Epithelial cell of esophagus (primary cell): Measurements from ENCODE around the gene CLEC16A.

Source experiments
- DNase-seq: peaks from one replicate; pipeline ENCODE4 v3.0.0; 2010; ENCODE audit warnings: low read depth
- H3K4me3 ChIP-seq: 2 replicates; pipeline ENCODE4 v1.5.1; 2011; ENCODE audit warnings: mild to moderate bottlenecking, low read length, control low read depth
- TF ChIP-seq, protein P1 (sequence below): IDR thresholded peaks from 2 replicates; pipeline ENCODE4 v1.5.1; 2011; ENCODE audit warnings: low read depth, mild to moderate bottlenecking, low read length, control low read depth, inconsistent platforms; ENCODE audit not compliant: insufficient read depth; ENCODE audit errors: missing control alignments

Gene CLEC16A

DNA sequence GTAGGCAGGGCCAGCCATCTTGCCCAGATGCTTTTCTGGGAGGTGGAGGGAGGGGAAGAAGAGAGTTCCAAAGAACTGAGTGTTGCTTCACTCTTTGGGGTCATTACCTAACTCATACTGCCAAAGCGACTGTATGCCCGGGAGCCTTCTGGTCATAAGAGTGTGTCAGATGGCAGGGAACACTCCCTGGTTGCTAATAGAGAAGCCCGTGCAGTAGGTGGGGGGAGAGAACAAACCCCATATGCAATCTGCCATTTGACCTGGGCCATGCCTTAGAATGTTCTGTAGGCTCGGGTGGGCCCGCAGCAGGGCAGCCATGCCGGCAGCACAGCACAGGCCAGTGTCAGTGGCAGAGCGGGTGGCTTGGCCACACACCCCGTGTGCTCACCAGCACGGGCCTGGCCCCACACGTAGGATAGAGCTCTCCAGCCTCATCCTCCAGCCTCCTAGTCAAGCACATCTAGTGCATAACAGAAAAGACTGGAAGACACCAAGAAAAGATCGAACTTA lies 191.2 kb downstream of the CLEC16A start:
- TF ChIP-seq, protein P1, sequence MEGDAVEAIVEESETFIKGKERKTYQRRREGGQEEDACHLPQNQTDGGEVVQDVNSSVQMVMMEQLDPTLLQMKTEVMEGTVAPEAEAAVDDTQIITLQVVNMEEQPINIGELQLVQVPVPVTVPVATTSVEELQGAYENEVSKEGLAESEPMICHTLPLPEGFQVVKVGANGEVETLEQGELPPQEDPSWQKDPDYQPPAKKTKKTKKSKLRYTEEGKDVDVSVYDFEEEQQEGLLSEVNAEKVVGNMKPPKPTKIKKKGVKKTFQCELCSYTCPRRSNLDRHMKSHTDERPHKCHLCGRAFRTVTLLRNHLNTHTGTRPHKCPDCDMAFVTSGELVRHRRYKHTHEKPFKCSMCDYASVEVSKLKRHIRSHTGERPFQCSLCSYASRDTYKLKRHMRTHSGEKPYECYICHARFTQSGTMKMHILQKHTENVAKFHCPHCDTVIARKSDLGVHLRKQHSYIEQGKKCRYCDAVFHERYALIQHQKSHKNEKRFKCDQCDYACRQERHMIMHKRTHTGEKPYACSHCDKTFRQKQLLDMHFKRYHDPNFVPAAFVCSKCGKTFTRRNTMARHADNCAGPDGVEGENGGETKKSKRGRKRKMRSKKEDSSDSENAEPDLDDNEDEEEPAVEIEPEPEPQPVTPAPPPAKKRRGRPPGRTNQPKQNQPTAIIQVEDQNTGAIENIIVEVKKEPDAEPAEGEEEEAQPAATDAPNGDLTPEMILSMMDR: no peak
- no peak overlapping the region for H3K4me3 ChIP-seq
- peak; percentile 81 for DNase-seq

- no peak overlapping the region for H3K4me3 ChIP-seq
- TF ChIP-seq, protein P1: no peak
These were observed 192.2 kb downstream of the CLEC16A start for GRCh38 chr16:11136600-11136999.

GRCh38 chr16:11138022-11138768 lies 193.8 kb downstream of the CLEC16A start:
- H3K4me3 ChIP-seq: no peak overlapping the region
- TF ChIP-seq, protein P1: no peak
- DNase-seq: peak; percentile 44

More at GRCh38 chr16:11136600-11136999, 192.2 kb downstream of the CLEC16A start:
- DNase-seq: peak; percentile 10

DNA sequence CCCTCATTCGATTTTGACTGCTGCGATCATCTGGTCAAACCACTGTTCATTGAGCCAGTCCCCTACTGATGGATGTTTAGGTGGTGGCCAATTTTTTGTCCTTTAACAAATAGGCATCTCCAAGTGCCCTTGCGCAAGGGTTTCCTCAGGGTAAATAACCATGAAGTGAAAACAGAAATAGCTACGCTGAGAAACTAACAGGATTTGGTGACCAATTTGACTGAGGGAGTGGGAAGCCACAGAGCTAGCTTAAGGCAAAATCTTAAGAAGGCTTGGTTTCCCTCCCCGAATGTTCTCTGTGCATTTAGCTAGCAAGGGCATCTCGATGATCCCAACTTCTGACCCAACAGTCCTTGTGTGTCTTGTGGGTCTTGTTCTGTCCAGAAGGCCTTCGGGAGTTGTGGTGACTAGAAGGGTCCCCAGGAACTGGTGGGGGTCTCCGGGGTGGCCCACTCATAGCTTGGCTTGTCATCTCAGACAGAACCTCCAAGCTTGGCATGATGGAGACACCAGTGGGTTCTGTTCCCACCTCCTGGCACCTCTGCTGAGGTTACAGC lies 194.5 kb downstream of the CLEC16A start:
- H3K4me3 ChIP-seq: no peak overlapping the region
- peak; percentile 22 for DNase-seq
- TF ChIP-seq, protein P1: no peak

DNA sequence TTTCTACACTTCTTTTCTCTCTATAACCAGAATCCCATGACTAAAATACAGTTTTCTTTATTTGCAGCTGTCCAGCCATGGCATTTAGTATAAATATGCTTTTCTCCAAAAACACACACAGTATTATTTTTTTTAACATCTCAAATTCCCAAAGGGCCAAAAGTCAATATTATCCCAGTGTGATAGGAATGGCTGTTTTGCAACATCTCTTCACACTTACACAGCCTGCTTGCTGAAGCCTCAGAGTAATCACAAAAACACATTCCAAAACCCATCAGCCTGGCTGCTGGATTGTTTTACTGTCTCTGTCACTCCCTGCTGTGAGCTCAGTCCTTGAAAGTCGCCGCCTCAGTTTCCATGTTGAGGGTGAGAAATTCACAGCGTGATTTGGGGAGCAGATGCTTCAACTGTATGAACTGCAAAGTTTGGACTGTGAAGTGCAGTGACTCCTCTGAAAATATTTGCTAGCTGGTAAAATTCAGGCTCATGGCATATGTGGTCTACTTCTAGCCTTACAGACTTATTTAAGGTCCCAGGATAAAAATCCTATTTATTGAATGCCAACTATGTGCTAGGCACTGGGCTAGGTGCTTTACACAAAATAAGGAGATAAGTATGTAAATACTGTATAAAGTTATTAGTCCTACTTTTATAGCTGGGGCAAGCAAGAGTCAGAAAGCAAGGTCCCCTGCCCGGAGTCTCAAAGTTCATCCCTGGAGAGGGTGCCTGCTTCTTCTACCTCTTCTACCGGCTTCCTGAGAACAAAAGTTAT lies 195.1 kb downstream of the CLEC16A start:
- H3K4me3 ChIP-seq: no peak overlapping the region
- TF ChIP-seq, protein P1: no peak
- DNase-seq: no peak

- DNase-seq: no peak
- TF ChIP-seq, protein P1: no peak
These were observed 195.7 kb downstream of the CLEC16A start for GRCh38 chr16:11140098-11140375.

More at GRCh38 chr16:11140098-11140375, 195.7 kb downstream of the CLEC16A start:
- H3K4me3 ChIP-seq: no peak overlapping the region
